Epithelial cell of proximal tubule (primary cell): ENCODE measurements around the gene DPYD. TPM values are rescaled to one million over a fixed set of nuclear protein-coding genes. Genes with fewer than 3 reads are reported as not detected.

ENCODE experiments used
- DNase-seq: peaks from one replicate; pipeline ENCODE4 v3.0.0-alpha.2; 2011; ENCODE audit warnings: low read depth
- H3K4me3 ChIP-seq: 2 replicates; pipeline ENCODE4 v1.5.1; 2011; ENCODE audit warnings: low read depth, mild to moderate bottlenecking, low read length
- total RNA-seq: library from RNA; depleted of rRNA; stranded (reverse); fragments of >200 nt; gene quantifications from 2 replicates; pipeline ENCODE4 v1.2.3, GENCODE V29; 2015
- TF ChIP-seq, protein P1 (sequence below): conservative IDR thresholded peaks from 2 replicates; pipeline ENCODE4 v1.5.1; 2012; ENCODE audit warnings: low read depth, mild to moderate bottlenecking, low read length

The DPYD gene
- total RNA-seq, 1 donor from 2014 or later, result 5.1 TPM

DNA sequence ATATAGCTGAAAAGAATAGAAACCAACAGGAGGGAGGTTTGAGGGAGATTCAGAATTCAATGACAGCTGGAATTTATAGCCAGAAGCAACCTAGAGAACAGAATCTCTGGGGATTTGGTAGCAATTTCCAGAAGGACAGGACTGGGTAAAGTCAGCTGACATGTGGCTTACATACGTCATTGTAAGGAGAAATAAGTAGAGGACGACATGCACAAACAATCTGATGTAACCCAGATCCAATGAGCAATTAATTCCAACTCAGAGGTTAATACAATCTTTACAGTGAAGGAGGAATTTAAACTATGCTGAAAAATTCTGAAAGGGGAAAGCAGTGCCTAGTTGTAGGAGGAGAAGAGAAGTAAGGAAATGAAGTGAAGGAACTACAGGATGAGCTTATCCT lies 815.3 kb downstream of the DPYD start:
- no peak for DNase-seq
- no peak overlapping the region for H3K4me3 ChIP-seq
- TF ChIP-seq, protein P1, sequence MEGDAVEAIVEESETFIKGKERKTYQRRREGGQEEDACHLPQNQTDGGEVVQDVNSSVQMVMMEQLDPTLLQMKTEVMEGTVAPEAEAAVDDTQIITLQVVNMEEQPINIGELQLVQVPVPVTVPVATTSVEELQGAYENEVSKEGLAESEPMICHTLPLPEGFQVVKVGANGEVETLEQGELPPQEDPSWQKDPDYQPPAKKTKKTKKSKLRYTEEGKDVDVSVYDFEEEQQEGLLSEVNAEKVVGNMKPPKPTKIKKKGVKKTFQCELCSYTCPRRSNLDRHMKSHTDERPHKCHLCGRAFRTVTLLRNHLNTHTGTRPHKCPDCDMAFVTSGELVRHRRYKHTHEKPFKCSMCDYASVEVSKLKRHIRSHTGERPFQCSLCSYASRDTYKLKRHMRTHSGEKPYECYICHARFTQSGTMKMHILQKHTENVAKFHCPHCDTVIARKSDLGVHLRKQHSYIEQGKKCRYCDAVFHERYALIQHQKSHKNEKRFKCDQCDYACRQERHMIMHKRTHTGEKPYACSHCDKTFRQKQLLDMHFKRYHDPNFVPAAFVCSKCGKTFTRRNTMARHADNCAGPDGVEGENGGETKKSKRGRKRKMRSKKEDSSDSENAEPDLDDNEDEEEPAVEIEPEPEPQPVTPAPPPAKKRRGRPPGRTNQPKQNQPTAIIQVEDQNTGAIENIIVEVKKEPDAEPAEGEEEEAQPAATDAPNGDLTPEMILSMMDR, result no peak

DNA sequence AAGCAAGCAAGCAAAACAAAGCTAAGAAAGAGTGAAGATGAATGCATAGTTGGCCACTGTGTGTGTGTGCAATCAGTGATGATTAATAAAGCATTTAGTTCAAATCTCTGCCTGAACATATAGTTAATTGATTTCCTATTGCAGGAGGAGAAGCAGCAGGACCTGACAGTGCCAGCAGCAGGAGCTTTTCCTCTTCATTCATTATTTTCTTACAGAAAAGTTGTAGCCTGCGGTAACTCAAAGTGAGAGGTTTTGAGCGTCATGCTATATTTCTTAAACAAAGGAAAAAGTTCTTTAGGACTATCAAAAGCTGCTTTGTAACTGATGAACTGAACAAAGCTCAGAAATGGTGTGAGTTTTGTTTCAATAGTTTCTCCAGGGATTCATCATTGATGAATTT lies 819.3 kb downstream of the DPYD start:
- TF ChIP-seq, protein P1, result no peak
- DNase-seq, result no peak
- H3K4me3 ChIP-seq, result no peak overlapping the region

DNA sequence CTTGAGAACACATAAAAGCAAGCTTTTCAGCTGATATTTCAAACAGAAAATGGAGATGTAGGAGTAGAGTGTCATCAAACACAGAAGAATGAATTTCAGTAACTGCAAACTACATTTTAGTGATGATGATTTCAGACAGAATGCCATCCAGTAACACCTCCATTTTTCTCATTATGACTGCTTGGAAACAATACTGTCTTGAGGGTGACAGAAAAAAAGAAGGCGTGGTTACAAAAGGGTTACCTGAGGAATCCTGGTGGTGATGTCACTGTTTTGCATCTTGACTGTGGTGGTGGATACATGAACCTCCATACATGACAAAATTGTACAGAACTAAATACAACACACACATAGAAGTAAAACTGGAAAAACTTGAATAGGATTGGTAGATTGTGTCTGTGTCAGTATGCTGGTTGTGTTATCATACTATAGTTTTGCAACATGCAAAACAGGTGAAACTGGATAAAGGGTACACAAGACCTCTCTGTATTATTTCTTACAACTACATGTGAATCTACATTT lies 823.4 kb downstream of the DPYD start:
- no peak overlapping the region for H3K4me3 ChIP-seq
- no peak for DNase-seq
- TF ChIP-seq, protein P1, result no peak

DNA sequence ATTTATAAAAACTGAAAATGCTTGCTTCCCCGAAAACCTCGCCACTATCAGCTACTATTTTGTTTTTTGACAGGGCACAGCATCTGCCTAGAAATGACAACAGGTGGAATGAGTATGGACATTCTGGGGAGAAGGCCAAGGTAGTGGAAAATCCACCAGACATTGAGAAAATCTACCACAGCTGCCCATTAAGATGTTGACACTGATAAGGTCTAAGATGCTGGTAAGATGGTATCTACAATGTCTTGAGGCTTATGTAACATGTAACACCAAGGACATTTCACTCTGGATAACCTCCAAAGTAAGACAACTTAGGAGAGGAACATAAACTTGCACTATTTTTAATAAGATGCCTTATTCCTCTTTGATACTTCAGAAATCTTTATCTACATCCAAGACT lies 825.1 kb downstream of the DPYD start:
- no peak overlapping the region for H3K4me3 ChIP-seq
- no peak for DNase-seq
- TF ChIP-seq, protein P1, result no peak

DNA sequence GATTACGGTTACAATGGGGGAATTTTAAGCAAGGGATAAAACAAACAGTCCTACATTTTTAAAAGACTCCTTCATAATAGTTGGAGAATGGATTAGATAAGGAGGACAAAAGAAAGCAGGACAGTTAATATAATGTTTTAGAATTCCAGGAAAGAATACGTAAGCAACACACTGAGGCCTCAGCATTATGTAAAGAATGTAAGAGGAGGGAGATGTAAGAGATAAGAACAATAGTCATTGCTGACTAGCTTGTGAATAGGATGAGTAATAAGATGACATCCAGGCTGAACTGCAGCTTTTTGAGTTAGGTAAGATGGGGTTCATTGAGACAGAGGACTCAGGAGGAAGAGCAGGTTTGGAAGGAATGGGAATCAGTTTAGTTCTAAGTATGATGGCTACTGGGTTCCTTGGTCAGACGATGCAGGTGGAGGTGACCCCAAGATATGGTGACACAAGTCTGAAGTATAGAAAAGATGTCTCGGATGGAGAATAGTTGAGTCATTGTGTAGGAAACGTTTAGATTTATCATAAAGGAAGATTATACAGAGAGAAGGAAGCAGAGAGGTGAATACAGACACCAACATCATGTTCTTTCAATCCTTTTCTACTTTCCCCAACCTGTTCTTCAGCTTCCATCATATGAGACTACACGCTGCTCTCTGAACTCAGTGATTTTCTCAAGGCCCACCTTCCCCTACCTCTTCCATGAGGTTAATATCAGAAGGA lies 826.4 kb downstream of the DPYD start:
- DNase-seq, result no peak
- TF ChIP-seq, protein P1, result no peak
- H3K4me3 ChIP-seq, result no peak overlapping the region

DNA sequence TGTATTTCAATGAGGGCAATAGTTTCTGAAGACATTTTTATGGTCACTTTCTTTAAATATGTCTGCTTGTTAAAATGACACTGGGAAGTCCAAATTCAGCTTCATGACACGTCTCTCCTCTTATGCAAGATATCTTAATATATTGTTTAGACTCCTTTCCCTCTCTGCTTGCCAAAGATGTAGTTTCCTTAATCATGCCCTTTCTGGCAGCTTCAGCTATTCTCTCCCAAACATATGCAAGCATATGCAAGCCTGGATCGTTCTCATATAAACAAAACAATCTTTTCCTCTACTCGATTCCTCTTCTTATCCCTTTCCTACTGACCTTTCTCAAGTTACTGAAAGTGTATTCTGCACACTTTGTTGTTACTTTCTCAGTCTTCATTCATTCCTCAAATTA lies 827.1 kb downstream of the DPYD start:
- DNase-seq, result no peak
- H3K4me3 ChIP-seq, result no peak overlapping the region
- TF ChIP-seq, protein P1, result no peak

DNA sequence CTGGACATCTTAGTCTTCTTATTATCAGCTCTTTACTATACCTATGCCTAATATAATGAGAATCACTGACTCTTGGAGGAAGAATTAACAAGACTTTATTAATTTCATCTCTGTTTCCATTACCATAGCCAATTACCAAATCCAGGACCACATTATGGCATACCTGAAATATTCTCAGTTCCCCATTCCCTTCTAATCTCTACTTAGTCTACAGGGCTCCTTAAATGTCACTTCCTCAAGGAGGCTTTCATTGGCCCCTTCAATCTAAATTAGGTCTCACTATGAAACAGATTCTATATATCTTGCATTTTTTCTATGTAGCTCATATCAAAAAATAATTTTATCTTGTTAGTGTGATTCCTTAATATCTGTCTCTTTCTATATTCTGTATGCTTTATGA lies 828.0 kb downstream of the DPYD start:
- H3K4me3 ChIP-seq, result no peak overlapping the region
- TF ChIP-seq, protein P1, result no peak
- DNase-seq, result no peak
